Neural progenitor cell (in vitro differentiated cells): ENCODE measurements around the gene AGAP4. TPM values are rescaled to one million over a fixed set of nuclear protein-coding genes. Genes with fewer than 3 reads are reported as not detected.
"Not testable (repeated sequence)": the region's sequence is repeated elsewhere in the genome, so short reads cannot be mapped to it uniquely, and the experiment has no call there.

Experiments used
- DNase-seq: peaks from one replicate; pipeline ENCODE4 v3.0.0-alpha.2; 2016; ENCODE audit warnings: low spot score
- H2AFZ ChIP-seq: fragments of 200-600 bp; sonication (generic); replicated peaks from 2 replicates; pipeline ENCODE4 v1.6.1; 2016; ENCODE audit warnings: antibody characterized with exemption
- H3F3A ChIP-seq: fragments of 200-600 bp; sonication (generic); 2 replicates; pipeline ENCODE4 v1.6.1; 2016; ENCODE audit warnings: antibody characterized with exemption, low read depth
- H3K27ac ChIP-seq: fragments of 200-600 bp; sonication (generic); 2 replicates; pipeline ENCODE4 v1.5.1; 2016; ENCODE audit warnings: mild to moderate bottlenecking
- H3K27me3 ChIP-seq: fragments of 200-600 bp; sonication (generic); 2 replicates; pipeline ENCODE4 v1.6.1; 2016; ENCODE audit warnings: mild to moderate bottlenecking, moderate library complexity
- H3K36me3 ChIP-seq: fragments of 200-600 bp; sonication (generic); 2 replicates; pipeline ENCODE4 v1.5.1; 2016
- H3K4me1 ChIP-seq: fragments of 200-600 bp; sonication (generic); 2 replicates; pipeline ENCODE4 v1.6.1; 2016; ENCODE audit warnings: mixed run types
- H3K4me2 ChIP-seq: fragments of 200-600 bp; sonication (generic); 2 replicates; pipeline ENCODE4 v1.6.1; 2016
- H3K4me3 ChIP-seq: fragments of 200-600 bp; sonication (generic); 2 replicates; pipeline ENCODE4 v1.5.1; 2016
- H3K79me2 ChIP-seq: fragments of 200-600 bp; sonication (generic); 2 replicates; pipeline ENCODE4 v1.6.1; 2016; ENCODE audit warnings: low read depth
- H3K9ac ChIP-seq: fragments of 200-600 bp; sonication (generic); 2 replicates; pipeline ENCODE4 v1.6.1; 2016
- H3K9me3 ChIP-seq: fragments of 200-600 bp; sonication (generic); 2 replicates; pipeline ENCODE4 v1.5.1; 2016; ENCODE audit warnings: low read depth
- H4K20me1 ChIP-seq: fragments of 200-600 bp; sonication (generic); 2 replicates; pipeline ENCODE4 v1.6.1; 2016; ENCODE audit warnings: low read depth
- H3K27ac Mint-ChIP-seq: 3 replicates; pipeline ENCODE4 v1.8.0; 2021; ENCODE audit warnings: mixed read lengths
- H3K27me3 Mint-ChIP-seq: 2 replicates; pipeline ENCODE4 v1.8.0; 2022; ENCODE audit warnings: low read depth, mild to moderate bottlenecking, inconsistent platforms, moderate library complexity, mixed read lengths; ENCODE audit not compliant: insufficient read depth
- H3K36me3 Mint-ChIP-seq: 3 replicates; pipeline ENCODE4 v1.8.0; 2021; ENCODE audit warnings: mixed read lengths
- H3K4me1 Mint-ChIP-seq: 3 replicates; pipeline ENCODE4 v1.8.0; 2021; ENCODE audit warnings: mixed read lengths
- H3K4me3 Mint-ChIP-seq: 3 replicates; pipeline ENCODE4 v1.8.0; 2021; ENCODE audit warnings: mild to moderate bottlenecking, moderate library complexity, mixed read lengths
- H3K9me3 Mint-ChIP-seq: 3 replicates; pipeline ENCODE4 v1.8.0; 2020; ENCODE audit warnings: mixed read lengths
- EZH2 ChIP-seq: fragments of 200-600 bp; sonication (generic); IDR thresholded peaks from 2 replicates; pipeline ENCODE4 v1.6.1; 2017; ENCODE audit warnings: antibody characterized with exemption, mild to moderate bottlenecking, moderate library complexity
- EZH2phosphoT487 ChIP-seq: fragments of 200-600 bp; sonication (generic); IDR thresholded peaks from 2 replicates; pipeline ENCODE4 v1.6.1; 2017; ENCODE audit warnings: antibody characterized with exemption
- total RNA-seq: library from RNA; depleted of rRNA; stranded (reverse); fragments of >200 nt; gene quantifications from 2 replicates; pipeline ENCODE4 v1.2.3, GENCODE V29; 2015; ENCODE audit warnings: low replicate concordance
- TF ChIP-seq, protein P1 (sequence below): fragments of 200-600 bp; sonication (generic); IDR thresholded peaks from 2 replicates; pipeline ENCODE4 v1.5.1; 2017; ENCODE audit warnings: antibody characterized with exemption, mild to moderate bottlenecking

The AGAP4 gene
- total RNA-seq, 1 donor from 2014 or later = 17.9 TPM

GRCh38 chr10:45848467-45848866 is 1.2 kb upstream of the AGAP4 start:
- H3K27me3 Mint-ChIP-seq, H3K9me3 ChIP-seq, H3K4me2 ChIP-seq, H3K4me3 Mint-ChIP-seq, H3K9ac ChIP-seq, DNase-seq, H3K79me2 ChIP-seq, H3K27ac ChIP-seq, H3K4me1 ChIP-seq, H3K36me3 ChIP-seq, H3F3A ChIP-seq, H3K4me1 Mint-ChIP-seq, H4K20me1 ChIP-seq, H3K4me3 ChIP-seq, H2AFZ ChIP-seq, H3K9me3 Mint-ChIP-seq, H3K27me3 ChIP-seq, H3K27ac Mint-ChIP-seq, H3K36me3 Mint-ChIP-seq: not testable (repeated sequence)

GRCh38 chr10:45822918-45823317 is 24.4 kb downstream of the AGAP4 start:
- not testable (repeated sequence) for H4K20me1 ChIP-seq, H3K4me1 Mint-ChIP-seq, H3K9ac ChIP-seq, H3K27ac Mint-ChIP-seq, H3K36me3 Mint-ChIP-seq, H3K4me3 ChIP-seq, H3F3A ChIP-seq, H3K4me1 ChIP-seq, H3K9me3 ChIP-seq, H3K27ac ChIP-seq, H2AFZ ChIP-seq, H3K4me2 ChIP-seq, H3K4me3 Mint-ChIP-seq, H3K36me3 ChIP-seq, H3K79me2 ChIP-seq, DNase-seq, H3K27me3 ChIP-seq, H3K27me3 Mint-ChIP-seq, H3K9me3 Mint-ChIP-seq

DNA sequence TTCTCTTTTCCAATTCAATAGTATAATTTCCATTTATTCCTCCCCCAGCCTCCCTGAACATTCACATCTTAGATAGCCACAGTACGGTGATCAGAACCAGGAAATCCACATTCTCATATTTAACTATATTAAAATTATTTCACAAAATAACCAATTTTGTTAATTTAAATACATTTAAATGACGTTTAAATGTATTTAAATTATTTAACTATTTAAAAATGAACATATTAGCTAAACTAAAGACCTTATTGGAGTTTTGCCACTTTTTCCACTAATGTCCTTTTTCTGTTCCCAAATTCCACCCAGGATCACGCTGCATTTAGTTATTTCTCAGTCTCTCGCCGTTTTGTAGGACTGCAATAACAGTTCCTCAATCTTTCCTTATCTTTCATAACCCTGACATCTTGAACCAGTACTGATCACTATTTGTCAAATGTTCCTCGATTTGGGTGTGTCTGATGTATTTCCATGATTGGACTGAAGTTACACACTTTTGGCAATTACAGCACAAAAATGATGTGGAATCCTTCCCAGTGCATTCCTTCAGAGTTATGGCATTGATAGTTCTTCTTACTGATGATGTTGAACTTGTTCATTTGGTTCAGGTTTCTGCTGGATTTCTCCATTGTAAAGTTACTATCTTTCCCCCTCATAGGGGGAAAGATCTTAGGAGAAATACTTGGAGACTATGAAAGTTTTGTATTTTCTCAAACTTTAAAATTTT is 27.0 kb downstream of the AGAP4 start:
- H3K4me1 Mint-ChIP-seq, H4K20me1 ChIP-seq, H3K9me3 ChIP-seq, H3K9me3 Mint-ChIP-seq, H3K27ac ChIP-seq, H3K36me3 Mint-ChIP-seq, H3K79me2 ChIP-seq, H3K36me3 ChIP-seq, H3K4me1 ChIP-seq, H3K4me2 ChIP-seq, H3F3A ChIP-seq, H3K27ac Mint-ChIP-seq, H2AFZ ChIP-seq, DNase-seq, H3K9ac ChIP-seq, H3K4me3 ChIP-seq, H3K27me3 Mint-ChIP-seq, H3K27me3 ChIP-seq, H3K4me3 Mint-ChIP-seq: not testable (repeated sequence)

GRCh38 chr10:45819552-45819951 is 27.7 kb downstream of the AGAP4 start:
- no peaks in the 10 kb centered on the region for H3K9me3 ChIP-seq
- no peak overlapping the region for H3K4me3 Mint-ChIP-seq
- no peak overlapping the region for H2AFZ ChIP-seq
- H3K27me3 Mint-ChIP-seq = peaks cover 5% of the 10 kb centered on the region
- no peak overlapping the region for H3K27ac ChIP-seq
- H3K27ac Mint-ChIP-seq = no peak overlapping the region
- DNase-seq = no peak
- no peaks in the 10 kb centered on the region for H3K36me3 Mint-ChIP-seq
- TF ChIP-seq EZH2phosphoT487 (no peak), EZH2 (no peak)
- TF ChIP-seq, protein P1, sequence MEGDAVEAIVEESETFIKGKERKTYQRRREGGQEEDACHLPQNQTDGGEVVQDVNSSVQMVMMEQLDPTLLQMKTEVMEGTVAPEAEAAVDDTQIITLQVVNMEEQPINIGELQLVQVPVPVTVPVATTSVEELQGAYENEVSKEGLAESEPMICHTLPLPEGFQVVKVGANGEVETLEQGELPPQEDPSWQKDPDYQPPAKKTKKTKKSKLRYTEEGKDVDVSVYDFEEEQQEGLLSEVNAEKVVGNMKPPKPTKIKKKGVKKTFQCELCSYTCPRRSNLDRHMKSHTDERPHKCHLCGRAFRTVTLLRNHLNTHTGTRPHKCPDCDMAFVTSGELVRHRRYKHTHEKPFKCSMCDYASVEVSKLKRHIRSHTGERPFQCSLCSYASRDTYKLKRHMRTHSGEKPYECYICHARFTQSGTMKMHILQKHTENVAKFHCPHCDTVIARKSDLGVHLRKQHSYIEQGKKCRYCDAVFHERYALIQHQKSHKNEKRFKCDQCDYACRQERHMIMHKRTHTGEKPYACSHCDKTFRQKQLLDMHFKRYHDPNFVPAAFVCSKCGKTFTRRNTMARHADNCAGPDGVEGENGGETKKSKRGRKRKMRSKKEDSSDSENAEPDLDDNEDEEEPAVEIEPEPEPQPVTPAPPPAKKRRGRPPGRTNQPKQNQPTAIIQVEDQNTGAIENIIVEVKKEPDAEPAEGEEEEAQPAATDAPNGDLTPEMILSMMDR = no peak
- no peaks in the 10 kb centered on the region for H3K4me1 Mint-ChIP-seq
- H3F3A ChIP-seq = no peaks in the 10 kb centered on the region
- H3K36me3 ChIP-seq = no peaks in the 10 kb centered on the region
- H3K9me3 Mint-ChIP-seq = peaks cover 2% of the 10 kb centered on the region
- no peaks in the 10 kb centered on the region for H3K4me1 ChIP-seq
- no peak overlapping the region for H3K9ac ChIP-seq
- no peaks in the 10 kb centered on the region for H3K79me2 ChIP-seq
- H3K4me2 ChIP-seq = no peak overlapping the region
- no peaks in the 10 kb centered on the region for H4K20me1 ChIP-seq
- H3K27me3 ChIP-seq = no peaks in the 10 kb centered on the region
- H3K4me3 ChIP-seq = no peak overlapping the region

GRCh38 chr10:45817912-45818311 is 29.4 kb downstream of the AGAP4 start:
- H3K4me1 Mint-ChIP-seq = no peaks in the 10 kb centered on the region
- H3K9ac ChIP-seq = no peak overlapping the region
- H3F3A ChIP-seq = no peaks in the 10 kb centered on the region
- H3K27ac ChIP-seq = no peak overlapping the region
- H3K27ac Mint-ChIP-seq = no peak overlapping the region
- TF ChIP-seq EZH2 (no peak), EZH2phosphoT487 (no peak)
- TF ChIP-seq, protein P1 = no peak
- H2AFZ ChIP-seq = no peak overlapping the region
- H3K9me3 ChIP-seq = no peaks in the 10 kb centered on the region
- H4K20me1 ChIP-seq = no peaks in the 10 kb centered on the region
- no peaks in the 10 kb centered on the region for H3K27me3 ChIP-seq
- no peaks in the 10 kb centered on the region for H3K36me3 ChIP-seq
- no peaks in the 10 kb centered on the region for H3K4me1 ChIP-seq
- peaks cover 2% of the 10 kb centered on the region for H3K9me3 Mint-ChIP-seq
- no peak for DNase-seq
- H3K36me3 Mint-ChIP-seq = no peaks in the 10 kb centered on the region
- H3K27me3 Mint-ChIP-seq = peaks cover 5% of the 10 kb centered on the region
- no peak overlapping the region for H3K4me3 ChIP-seq
- H3K4me2 ChIP-seq = no peak overlapping the region
- no peaks in the 10 kb centered on the region for H3K79me2 ChIP-seq
- no peak overlapping the region for H3K4me3 Mint-ChIP-seq
